Tibial artery (tissue), 4 donors: Measurements from ENCODE around the gene ATP5MK.
A peak's percentile ranks its signal among the peaks of the same experiment; 100 is the strongest.
"Not testable (repeated sequence)": the region's sequence is repeated elsewhere in the genome, so short reads cannot be mapped to it uniquely, and the experiment has no call there.

ENCODE experiments used
- DNase-seq, 2 donors: peaks; one replicate each; pipeline ENCODE4 v3.0.0-alpha.2; 2019
- H3K27ac ChIP-seq, 2 donors: fragments of 200-600 bp; sonication (generic) in 1 of 2; 1 replicate in 1 of 2; 2 replicates in 1 of 2; pipeline ENCODE4 v1.5.1; 2018 to 2019; ENCODE audit warnings: mild to moderate bottlenecking in 1 of 2
- H3K27me3 ChIP-seq, 2 donors: fragments of 200-600 bp; sonication (generic) in 1 of 2; one replicate each; pipeline versions ENCODE4 v1.5.1 to v1.6.0; 2016 to 2019
- H3K36me3 ChIP-seq, 3 donors: fragments of 200-600 bp; sonication (generic) in 2 of 3; one replicate each; pipeline ENCODE4 v1.5.1; 2016 to 2019; ENCODE audit warnings: mild to moderate bottlenecking in 2 of 3
- H3K4me1 ChIP-seq, 4 donors: fragments of 200-600 bp; sonication (generic) in 2 of 4; 1 replicate in 3 of 4; 2 replicates in 1 of 4; pipeline ENCODE4 v1.5.1; 2016 to 2019
- H3K4me3 ChIP-seq, 2 donors: fragments of 200-600 bp; sonication (generic) in 1 of 2; 1 replicate in 1 of 2; 2 replicates in 1 of 2; pipeline ENCODE4 v1.5.1; 2018 to 2019; ENCODE audit warnings: mild to moderate bottlenecking in 2 of 2
- H3K9me3 ChIP-seq, 3 donors: fragments of 200-600 bp; sonication (generic) in 1 of 3; one replicate each; pipeline ENCODE4 v1.5.1; 2016 to 2019
- intact Hi-C: fragments of 100-400 bp; cut with DNase I; formaldehyde crosslinking; loops from one replicate; pipeline ENCODE4 v1.15.0; 2023; ENCODE audit warnings: low total_unique reads
- TF ChIP-seq, protein P1 (sequence below), 2 experiments: fragments of 200-600 bp in 1 of 2; fragments of 450-650 bp in 1 of 2; IDR thresholded peaks; one replicate each; pipeline ENCODE4 v1.5.1; 2017 to 2019; ENCODE audit warnings: antibody characterized with exemption in 2 of 2, mild to moderate bottlenecking in 1 of 2, moderate library complexity in 1 of 2

ATP5MK gene

DNA sequence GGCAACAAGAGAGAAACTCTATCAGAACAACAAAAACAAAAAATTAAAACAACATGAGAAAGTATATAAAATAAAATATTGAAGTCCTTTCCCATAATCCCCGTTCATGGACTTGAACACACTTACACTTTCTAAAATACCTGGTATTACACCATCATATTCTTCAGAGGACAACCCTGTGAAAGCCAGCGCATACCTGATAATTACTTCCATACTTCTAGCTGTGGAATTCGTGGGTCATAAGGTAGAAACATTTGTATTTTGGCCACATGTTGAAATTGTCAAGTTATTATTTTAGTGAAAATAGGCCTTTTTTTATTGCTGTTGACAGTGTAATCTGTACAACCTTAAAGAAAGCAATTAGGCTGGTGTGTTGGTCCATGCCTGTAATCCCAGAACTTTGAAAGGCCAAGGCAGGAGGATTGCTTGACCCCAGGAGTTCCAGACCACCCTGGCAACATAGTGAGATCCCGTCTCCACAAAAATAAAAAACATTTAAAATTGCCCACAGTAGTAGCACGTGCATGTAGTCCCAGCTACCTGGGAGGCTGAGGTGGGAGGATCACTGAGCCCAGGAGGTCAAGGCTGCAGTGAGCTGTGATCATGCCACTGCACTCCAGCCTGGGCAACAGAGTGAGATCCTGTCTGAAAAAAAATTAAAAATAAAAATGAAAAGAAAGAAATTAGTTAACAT, 40.2 kb downstream of the ATP5MK start:
- Histone ChIP-seq H3K4me3 (no peak overlapping the region), H3K4me1 (peaks cover 0 to 5% (median 0%) of the 10 kb centered on the region in 4 donors), H3K36me3 (no peaks in the 10 kb centered on the region), H3K27me3 (no peaks in the 10 kb centered on the region), H3K27ac (no peak overlapping the region), H3K9me3 (no peaks in the 10 kb centered on the region)
- TF ChIP-seq, protein P1, sequence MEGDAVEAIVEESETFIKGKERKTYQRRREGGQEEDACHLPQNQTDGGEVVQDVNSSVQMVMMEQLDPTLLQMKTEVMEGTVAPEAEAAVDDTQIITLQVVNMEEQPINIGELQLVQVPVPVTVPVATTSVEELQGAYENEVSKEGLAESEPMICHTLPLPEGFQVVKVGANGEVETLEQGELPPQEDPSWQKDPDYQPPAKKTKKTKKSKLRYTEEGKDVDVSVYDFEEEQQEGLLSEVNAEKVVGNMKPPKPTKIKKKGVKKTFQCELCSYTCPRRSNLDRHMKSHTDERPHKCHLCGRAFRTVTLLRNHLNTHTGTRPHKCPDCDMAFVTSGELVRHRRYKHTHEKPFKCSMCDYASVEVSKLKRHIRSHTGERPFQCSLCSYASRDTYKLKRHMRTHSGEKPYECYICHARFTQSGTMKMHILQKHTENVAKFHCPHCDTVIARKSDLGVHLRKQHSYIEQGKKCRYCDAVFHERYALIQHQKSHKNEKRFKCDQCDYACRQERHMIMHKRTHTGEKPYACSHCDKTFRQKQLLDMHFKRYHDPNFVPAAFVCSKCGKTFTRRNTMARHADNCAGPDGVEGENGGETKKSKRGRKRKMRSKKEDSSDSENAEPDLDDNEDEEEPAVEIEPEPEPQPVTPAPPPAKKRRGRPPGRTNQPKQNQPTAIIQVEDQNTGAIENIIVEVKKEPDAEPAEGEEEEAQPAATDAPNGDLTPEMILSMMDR (IDR thresholded peaks at IDR 0.05): no peak
- no peak for DNase-seq
- intact Hi-C loops: no loop called here

DNA sequence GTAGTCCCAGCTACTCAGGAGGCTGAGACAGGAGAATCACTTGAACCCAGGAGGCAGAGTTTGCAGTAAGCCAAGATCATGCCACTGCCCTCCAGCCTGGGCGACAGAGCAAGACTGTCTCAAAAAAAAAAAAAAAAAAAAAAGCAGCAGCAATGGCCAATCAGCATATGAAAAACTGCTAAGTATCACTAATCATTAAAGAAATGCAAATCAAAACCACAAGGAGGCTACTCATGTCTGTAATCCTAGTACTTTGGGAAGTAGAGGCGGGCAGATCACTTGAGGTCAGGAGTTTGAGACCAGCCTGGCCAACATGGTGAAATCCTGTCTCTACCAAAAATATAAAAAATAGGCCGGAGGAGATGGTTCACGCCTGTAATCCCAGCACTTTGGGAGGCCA, 41.7 kb downstream of the ATP5MK start:
- peaks cover 0 to 13% (median 5%) of the 10 kb centered on the region in 4 donors for H3K4me1 ChIP-seq
- H3K9me3 ChIP-seq, intact Hi-C loops, H3K36me3 ChIP-seq, H3K27ac ChIP-seq, H3K4me3 ChIP-seq, DNase-seq, H3K27me3 ChIP-seq: not testable (repeated sequence)

DNA sequence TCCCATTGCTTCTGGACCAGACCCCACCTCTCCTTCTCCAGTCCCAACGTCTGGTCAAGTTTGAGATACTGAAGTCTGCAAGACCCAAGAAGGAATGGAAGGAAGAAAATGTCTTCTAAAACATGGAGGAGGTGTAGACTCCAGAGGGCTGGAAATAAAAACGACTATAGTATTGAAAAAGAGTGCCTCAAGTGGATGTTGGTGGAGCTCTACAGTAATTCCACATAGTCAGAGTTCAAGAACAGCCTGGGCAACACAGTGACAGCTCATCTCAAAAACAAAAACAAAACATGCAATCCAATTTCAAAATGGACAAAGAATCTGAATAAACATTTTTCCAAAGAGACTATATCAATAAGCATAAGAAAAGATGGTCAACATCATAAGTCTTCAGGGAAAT, 43.0 kb downstream of the ATP5MK start:
- no peak overlapping the region for H3K27ac ChIP-seq
- no peak for DNase-seq
- H3K4me3 ChIP-seq: no peak overlapping the region
- H3K36me3 ChIP-seq: peaks cover 0 to 6% (median 1%) of the 10 kb centered on the region in 3 donors
- no peaks in the 10 kb centered on the region for H3K9me3 ChIP-seq
- H3K27me3 ChIP-seq: no peaks in the 10 kb centered on the region
- H3K4me1 ChIP-seq: peaks cover 0 to 15% (median 5%) of the 10 kb centered on the region in 4 donors
- TF ChIP-seq, protein P1 (IDR thresholded peaks at IDR 0.05): no peak
- intact Hi-C loops: no loop called here

DNA sequence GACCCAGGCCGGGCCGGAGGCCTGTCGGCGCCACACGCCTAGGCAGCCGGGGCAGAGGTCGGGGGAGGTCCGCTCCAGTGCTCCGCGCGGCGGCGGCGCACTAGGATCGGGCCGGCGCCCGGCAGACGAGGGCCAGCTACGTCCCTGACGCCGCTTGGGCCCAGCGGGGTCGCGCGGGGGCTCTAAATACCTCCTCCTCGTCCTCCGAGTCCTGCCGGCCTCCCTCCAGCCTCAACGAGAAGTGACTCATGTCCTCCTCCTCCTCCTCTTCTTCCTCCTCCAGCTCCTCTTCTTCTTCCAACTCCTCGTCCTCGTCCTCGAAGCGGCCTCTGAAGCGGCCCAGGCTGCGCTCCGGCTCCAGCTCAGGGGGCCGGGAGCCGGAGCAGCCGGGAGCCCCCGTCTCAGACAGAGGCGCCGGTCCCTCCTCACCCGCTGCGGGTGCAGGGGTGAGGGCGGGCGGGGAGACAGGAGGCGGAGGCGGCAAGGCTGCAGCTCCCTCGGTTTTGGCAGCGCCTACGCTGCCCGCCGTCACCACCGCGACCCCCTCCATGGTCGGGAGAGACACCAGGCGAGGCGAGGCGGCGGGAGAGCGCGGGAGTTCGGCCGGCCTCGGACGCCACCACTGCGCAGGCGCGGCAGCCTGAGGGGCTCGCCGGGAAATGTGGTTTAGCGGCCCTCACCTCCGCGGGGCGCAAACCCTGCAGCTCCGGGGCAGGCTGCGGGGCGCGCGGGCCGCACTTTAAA, 45.6 kb downstream of the ATP5MK start, which contains the start of gene PCGF6:
PCGF6 (minus strand) TSS at position 624 of the 744 bp plus-strand sequence; CDS start at position 550, 74 bp downstream.
- DNase-seq: peak; percentile 66 to 80
- H3K36me3 ChIP-seq: peaks cover 13 to 32% (median 14%) of the 10 kb centered on the region in 3 donors
- peaks cover 0 to 15% (median 5%) of the 10 kb centered on the region in 4 donors for H3K4me1 ChIP-seq
- TF ChIP-seq, protein P1 (IDR thresholded peaks at IDR 0.05): no peak
- peak within 1 kb of the TSS; percentile 85 to 92 for H3K27ac ChIP-seq
- no peaks in the 10 kb centered on the region for H3K27me3 ChIP-seq
- H3K4me3 ChIP-seq: peak within 1 kb of the TSS; percentile 89 to 93
- intact Hi-C loops: no loop called here
- H3K9me3 ChIP-seq: no peaks in the 10 kb centered on the region

DNA sequence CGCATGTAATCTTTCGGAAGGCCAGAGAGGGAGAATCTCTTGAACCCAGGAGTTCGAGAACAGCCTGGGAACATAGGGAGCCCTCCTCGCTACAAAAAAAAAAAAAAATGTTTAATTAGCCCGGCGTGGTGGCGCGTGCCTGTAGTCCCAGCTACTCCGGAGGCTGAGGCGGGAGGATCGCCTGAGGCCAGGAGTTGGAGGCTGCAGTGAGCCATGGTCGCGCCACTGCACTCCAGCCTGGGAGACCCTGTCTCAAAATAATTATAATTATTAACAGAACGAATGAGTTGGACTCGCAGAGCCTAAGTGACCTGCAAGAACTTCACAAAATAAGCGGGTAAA, 46.1 kb downstream of the ATP5MK start:
- no peaks in the 10 kb centered on the region for H3K27me3 ChIP-seq
- no peak for DNase-seq
- intact Hi-C loops: no loop called here
- H3K9me3 ChIP-seq: no peaks in the 10 kb centered on the region
- H3K36me3 ChIP-seq: peaks cover 18 to 38% (median 20%) of the 10 kb centered on the region in 3 donors
- peak overlapping the region; percentile 85 to 92 for H3K27ac ChIP-seq
- TF ChIP-seq, protein P1 (IDR thresholded peaks at IDR 0.05): no peak
- H3K4me3 ChIP-seq: peak overlapping the region; percentile 89 to 93
- peaks cover 0 to 15% (median 5%) of the 10 kb centered on the region in 4 donors for H3K4me1 ChIP-seq
